Measurements from ENCODE around the gene PPP1R14C.

The PPP1R14C gene

DNA sequence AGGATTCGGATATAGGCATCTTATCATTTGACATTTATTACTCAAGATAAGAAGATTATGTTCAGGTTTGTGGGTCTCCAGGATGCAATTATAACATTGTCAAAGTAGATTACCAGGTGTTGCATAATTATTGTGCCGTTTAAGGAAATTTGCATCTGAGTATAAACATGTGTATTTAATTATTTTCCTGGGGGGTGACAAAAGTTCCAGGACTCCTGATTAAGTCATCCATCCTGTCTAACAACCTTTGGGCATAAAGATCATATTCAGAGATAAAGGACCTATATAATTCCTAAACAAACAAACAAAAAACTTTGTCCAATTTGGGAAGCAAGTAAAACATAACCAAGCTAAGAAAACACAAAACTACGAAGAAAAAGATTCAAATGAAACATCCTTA is 3.3 kb upstream of the PPP1R14C start:
- DNase-seq, result no peak

DNA sequence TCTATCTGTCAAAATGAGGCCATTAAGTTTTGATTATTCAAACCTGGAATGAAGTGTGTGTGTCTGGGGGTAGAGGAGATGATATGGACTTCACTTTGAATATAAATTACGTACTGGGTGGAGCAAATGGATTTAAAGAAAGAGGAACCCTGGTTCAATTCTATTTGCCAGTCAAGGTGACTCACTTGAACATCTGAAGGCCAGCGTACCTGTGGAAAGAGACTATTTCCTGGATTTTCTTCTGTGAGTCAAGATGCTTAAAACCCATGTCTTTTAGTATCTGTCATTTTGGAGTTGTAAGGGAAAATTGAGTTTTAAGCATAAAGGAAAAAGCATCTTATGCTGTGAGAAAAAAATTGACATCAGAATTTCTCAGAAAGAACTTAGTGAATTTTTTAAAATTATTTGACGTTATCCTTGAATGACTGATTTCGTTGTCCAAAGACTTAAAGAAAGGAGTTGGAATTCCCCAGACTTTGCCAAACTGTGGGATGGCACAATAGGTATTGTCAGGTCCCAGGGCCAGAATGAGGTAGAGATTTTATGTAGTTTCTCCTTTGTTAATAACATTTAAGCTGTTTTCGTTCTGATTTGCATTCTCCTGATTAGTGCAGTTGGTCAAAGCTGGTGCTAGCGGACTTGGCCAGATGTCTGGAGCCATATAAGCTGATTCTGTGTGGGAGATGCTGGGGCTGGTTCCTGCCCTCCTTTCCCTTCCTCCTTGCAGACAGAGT is 2.4 kb upstream of the PPP1R14C start:
- DNase-seq, result no peak

DNA sequence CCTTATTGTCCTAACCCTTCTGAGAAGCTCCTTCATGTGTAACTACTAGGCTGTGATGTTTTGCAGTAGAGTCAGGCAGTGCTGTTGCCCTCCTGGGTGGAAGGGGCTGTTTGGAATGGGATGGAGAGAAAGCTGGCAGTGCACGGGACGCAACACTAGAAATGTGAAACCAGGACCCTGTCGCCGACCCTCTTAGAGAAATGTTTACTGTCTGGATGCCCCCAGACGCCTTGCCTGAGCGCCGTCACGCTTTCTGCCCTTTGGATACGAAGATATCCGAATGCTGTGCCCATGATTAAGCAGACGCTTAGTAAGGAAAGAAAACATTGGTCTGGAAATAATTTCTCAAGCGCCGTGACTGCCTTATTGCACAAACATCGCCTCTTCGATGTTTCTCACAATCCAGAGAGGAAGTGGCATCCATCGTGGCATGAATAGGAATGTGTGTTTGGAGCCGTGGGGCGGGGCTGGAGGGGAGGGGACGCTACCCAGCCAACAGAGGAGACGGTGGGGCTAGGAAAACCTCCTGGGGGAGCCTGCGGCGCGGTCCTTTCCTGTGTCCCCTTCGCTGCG is 661 bp upstream of the PPP1R14C start:
- no peak for DNase-seq

DNA sequence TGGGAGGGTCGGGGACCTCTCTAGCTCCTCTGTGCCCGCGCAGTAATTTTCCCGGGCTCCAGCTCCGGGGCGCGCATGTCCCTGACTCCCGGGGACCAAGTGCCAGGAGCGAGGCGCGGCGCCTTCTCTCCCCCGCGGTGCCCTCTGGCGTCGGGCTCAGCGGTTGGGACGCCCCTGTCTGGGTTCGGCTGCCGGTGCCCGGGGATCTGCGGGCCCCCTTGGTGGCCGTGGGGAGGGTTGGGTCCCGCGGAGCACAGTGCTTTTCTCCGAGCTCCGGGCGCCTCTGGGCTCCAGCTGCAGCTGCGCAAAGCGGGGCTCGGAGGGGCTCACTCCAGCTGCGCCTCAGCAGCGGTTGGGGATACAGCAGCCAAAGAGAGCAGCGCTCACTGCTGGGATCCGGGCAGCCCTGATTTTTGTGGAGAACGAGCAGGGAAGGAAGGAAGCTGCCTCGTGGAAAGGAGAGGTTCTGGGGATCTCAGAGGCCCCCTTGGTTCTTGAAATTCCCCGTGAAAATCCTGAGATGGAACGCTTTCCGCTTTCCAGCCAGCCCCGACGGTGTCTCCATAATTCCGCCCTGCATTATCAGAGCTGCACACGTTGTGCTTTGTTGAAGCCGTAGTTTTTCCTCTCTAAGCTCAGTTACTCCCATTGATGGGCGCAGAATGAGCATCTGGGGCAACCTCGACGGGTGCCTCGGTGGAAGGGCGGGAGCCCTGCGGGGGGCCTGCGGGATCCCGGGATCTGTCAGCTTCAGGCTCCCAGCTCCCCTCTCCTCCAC is 861 bp downstream of the PPP1R14C start:
- no peak for DNase-seq

DNA sequence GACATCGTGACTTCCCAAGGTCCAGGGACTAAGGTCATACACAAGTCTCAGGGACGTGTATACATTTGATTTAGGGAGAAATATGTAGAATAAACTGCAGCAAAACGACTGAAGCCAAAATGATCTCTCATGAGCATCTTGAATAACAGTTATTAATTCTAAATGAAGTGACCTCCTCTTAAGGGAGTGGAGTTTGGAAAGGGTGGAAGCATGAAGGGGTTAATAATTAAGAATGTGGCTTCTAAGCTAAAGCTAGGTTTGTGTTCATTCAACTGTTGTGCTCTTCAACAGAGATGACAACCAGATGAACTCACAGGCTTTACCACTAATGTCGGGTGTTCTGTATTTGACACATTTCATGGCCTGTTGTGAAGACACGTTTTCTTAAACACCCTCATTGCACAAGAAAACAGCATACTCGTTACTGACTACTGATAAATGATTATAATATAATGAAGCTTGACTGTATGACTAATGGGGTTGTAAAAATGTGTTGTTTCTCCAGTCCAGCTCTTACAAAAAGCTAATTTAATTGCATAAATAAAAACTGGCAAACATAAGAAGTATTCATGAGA is 1.5 kb downstream of the PPP1R14C start:
- DNase-seq, result no peak

DNA sequence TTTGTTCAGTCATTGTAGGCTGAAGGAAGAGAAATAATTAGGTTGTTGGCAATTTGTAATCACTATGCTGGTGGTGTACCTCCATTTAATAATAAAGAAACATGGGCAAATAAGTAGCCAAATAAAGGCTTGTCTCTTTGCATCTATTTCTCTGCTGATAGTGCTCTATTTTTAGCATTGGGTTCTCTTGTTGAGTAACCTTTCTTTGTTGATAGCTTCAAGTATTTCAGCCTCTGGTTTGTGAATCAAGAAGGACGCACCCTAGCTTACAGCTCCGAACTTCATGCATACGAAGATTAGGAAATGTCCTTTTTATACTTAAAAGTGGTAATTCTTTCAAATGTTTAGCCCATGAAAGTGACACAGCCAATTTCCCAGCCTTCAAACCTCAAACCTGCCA is 2.6 kb downstream of the PPP1R14C start:
- DNase-seq, result no peak

DNA sequence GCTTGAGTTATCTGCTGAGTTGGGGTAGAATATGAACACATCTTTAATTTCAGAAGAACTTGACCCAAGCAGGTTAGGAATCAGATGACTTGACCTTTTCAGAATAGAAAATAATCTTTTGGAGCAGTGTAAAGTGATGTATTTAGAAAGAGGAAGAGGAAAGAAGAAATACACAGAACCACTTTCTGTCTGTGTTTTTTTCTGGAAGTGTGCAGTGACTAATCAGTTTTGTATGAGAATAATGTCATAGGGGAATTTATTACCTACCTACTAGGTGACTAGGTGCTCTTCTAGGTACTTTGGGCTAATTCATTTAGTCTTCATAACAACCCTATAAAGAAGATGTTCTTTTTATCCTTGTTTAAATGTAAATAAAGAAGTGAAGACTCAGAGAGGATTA is 3.0 kb downstream of the PPP1R14C start:
- DNase-seq, result peak; percentile 30 to 34

DNA sequence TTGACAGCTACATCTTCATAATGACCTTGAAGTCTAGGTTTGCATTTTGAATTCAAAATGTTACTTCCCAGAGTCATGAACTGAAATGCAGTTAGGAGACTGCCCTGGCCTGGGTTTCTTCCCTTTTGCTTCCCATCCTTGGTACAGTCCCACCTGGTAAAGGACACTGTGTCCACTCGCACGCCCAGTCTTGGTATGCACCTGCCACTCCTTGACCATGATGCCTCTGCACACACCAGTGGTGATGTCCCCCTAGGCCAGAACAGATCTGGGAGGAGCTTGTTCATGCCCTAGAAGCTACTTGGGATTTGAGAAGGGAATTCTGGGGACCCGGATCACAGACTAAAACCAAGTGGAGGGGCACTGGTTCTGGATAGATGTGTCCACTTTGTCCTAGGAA is 3.6 kb downstream of the PPP1R14C start:
- DNase-seq, result no peak

DNA sequence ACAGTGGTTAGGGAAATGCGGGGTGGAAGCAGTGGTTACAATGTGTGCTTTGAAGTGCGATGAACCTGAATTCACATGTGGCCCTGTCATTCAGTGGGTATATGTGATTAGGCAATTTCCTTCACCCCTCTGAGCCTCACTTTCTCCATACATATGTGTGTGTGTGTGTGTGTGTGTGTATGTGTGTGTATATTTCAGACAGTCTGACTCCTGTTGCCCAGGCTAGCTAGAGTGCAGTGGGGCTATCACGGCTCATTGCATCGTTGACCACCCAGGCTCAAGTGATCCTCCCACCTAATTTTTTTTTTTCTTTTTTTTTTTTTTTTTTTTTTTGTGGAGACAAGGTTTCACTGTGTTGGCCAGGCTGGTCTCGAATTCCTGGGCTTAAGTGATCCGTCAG is 6.3 kb downstream of the PPP1R14C start:
- DNase-seq, result no peak

DNA sequence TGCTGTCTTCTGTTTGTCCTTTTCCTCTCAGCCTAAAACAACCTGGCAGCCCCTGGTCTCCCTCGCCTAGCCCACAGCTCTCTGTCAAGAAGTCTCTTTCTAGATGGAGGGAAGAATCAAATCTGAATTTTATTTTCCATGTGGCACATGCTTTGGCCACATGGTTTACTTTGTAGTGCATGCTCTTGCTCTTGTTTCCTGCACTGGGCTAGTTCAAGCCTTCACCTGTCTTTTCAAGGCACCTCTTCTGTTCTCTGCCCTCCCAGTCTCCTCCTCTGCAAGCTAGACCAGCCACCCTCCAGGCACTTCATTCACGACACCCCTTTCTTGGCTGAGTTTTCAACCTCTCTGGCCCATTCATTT is 7.6 kb downstream of the PPP1R14C start:
- no peak for DNase-seq

DNA sequence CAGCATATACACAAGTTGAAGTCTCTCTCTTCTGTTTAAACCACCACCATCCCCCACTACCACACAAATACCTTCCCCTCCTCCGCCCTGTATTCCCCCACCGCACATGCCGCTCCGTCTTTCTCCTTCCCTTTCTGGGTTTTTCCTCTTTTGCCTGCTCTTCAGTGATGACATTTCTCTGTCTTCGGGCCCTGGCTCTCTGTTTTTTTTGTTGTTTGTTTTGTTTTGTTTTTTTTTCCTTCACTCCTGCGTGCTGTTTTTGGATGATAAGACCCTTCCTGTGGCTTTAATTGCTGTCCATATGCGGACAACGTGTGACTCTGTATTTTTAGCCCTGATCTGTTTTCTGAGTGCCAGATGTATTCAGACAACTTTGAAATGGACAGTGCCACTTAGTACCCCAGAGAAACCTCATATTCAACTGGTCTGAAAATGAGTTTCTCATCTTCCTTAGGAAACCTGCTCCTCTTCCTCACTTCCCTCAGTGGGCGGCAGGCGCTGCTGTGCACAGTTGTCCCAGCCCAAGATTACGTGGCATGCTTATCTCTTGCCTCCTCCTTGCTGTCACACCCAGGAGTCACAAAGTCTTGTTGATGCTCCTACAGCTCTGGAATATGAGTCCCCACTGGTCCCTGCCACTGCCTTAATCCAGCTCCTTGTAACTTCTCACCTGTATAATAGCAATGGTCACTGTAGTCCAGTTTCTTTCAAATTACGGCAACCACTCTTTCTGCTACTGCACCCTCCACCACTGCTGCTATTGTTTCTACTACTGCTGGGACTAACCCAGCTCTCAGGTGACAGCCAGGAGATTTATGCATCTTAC is 8.2 kb downstream of the PPP1R14C start:
- DNase-seq, result no peak

DNA sequence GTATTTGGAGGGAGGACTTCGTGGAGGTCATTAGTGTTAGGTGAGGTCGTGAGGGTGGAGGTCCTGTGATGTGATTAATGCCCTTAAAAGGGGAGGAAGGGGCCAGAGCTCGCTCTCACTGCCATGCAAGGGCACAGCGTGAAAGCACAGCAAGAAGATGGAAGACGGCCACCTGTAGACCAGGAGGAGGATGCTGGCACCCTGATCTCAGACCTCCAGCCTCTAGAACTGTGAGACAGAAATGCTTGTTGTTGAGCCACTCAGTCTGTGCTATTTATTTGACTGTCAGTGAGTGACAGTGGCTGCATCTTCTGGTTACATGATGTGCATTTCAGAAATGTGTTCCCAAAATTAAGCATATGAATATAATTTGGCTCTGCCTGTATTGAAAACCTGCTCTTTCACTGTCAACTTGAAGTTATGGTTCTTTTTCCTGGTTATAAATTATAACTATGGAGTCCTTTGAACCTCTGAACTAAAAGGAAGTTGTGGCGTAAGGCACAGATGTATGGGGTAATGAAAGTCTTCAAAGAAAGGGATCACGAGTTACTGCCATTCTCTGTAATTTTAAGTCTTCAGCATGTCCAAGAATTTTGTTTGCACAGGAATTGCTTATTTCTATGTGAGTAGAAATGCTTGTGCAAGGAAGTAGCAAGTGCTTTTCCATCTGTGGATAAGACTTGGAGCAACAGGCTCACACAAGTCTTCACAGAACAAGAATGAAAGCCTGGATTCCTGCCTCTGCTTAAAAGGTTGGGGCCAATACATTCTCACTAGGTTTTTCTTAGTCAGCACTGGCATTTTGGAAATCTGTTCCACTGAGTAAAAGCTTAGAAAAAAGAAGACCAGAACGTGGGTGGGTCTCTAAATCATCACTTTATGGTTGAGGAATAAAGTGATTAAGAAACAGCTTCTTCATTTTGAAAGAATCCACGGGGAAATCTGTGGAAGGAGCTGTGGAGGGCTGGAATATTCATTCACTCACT is 10.3 kb downstream of the PPP1R14C start:
- peak; percentile 38 to 45 for DNase-seq

DNA sequence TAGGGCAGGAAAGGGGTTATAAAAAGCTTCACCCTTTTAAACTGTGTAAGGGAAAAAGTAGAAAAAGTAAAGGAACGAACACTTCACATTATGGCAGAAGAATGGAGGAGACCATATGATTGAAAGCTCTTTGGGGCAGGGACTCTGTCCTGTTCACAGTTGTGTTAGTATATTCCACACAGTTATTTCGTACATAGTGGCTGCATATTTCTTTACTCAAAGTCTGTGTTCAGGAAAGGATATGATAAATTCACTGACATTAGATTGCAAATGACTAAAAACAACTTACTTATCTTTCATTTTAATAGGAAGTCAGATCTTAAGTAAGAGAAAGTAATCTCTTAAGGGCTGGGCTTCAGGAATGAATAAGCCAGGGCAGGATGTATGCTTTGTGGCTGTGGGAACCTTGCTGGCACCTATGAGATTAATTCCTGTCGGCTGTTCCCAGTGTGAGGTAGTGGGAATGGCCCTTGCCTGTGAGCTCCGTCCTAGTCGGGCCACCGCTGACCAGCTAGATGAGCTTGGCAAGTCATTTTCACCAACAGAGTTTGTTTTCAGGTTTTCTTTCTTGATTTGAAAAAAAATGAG is 11.2 kb downstream of the PPP1R14C start:
- DNase-seq, result no peak

DNA sequence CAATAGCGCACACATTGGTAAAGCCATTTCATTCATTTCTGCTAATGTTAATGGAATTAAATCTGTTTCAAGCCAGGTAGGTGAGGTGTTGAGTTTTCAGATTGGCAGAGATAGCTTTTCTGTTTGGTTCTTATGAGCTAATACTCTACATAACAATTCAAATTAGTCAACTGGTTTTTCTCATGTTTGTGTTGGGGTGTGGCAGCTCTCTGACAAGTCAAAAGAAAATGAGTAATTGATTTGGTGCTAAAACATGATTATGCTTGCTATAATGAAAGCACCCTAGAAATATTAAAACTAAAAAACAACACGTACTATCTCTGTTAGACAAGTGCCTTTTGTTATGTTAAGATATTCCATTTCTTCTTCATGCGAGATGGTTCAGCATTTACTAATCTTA is 13.6 kb downstream of the PPP1R14C start:
- DNase-seq, result no peak

DNA sequence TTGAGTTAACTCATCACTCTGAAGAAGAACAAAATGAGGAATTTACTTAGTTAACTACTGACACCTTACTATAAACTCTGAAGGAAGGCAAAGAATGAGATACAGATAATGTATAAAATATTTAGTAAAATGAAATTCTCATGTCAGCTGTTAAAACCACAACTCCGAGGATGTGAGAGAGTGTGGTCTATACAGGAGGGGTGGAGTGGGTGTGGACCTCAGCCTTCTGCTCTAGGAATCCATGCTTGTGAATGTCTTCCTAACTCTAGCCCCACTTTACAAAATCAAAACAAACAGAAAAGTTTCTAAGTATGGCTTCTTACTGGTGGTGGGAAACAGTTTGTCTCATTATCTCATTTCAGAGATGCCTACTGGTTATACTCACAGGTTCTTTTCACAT is 14.2 kb downstream of the PPP1R14C start:
- DNase-seq, result no peak

DNA sequence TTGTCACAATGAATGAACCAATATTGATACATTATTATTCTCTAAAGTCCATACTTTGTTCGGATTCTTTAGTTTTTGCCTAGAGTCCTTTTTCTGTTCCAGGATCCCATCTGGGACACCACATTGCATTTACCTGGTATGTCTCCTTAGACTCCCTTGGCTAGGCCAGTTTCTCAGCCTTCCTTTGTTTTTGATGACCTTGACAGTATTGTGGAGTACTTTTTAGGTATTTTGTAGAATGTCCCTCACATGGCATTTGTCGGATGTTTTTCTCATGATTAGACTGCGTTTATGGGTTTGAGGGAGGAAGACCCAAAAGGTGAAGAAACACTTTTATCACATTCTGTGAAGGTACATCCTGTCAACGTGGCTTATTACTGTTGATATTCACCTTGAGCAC is 16.9 kb downstream of the PPP1R14C start:
- no peak for DNase-seq

DNA sequence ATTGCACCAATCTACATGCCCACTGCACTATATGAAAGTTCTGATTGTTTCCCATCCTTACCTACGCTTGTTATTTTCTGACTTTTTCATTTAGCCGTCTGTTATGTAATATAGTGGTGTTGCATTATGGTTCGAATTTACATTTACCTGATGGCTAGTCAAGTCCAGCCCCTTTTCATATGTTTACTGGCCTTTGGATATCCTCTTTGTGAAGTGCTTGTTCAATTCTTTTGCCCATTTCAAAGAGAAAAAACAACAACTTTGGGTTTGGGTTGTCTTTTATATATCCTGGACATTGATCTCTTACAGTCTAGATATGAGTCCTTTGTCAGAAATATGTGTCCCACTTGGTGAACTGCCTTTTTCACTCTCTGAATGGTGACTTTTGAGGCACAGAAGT is 21.1 kb downstream of the PPP1R14C start:
- DNase-seq, result no peak

DNA sequence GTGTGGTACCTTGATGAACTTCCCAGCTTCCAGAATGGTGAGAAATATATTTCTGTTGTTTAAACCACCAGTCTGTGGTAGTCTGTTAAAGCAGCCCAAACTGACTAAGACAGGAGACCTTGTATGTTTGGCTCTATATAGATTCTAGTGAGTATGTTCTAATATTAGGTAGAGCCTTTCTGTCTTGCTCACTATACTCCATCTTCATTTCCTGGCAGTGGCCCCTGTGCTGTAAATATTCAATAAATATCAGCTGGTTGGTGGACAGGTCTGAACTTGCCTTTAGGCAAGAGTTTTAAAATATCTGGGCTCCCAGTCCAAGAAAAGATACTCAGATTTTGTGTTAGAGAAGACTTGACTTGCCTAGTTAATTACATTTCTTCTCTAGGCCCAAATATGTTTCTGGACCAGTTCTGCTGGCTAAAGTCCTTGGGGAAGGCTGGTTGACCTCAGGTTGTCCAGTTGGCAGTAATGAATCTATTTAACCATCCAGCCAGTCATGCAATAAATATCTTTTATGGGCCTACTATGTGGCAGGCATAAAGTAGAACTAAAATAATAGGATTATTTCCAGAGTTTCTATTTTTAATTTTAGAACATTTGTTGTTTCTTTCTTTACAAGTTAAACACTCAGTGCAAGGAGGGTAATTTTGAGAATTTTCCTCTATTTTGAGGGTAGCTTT is 22.3 kb downstream of the PPP1R14C start:
- no peak for DNase-seq

DNA sequence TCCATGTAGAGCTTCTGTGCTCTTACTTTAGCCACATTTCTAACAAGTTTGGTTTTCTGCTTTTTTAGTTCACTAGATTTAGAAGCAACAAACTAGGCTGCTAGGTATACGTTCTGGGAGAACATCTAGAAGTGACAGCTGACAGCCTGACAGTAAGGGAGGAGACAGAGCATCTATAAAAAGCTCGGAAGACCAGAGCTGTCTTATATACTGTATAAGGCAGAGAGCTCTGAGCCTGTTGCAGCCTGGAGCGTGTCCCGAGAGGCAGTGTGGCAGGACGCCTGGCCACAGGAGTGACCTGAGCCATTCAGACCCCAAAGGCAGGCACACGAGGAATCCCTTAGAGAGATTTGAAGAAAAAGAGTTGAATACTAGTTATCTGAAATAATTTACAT is 24.6 kb downstream of the PPP1R14C start:
- DNase-seq, result no peak

DNA sequence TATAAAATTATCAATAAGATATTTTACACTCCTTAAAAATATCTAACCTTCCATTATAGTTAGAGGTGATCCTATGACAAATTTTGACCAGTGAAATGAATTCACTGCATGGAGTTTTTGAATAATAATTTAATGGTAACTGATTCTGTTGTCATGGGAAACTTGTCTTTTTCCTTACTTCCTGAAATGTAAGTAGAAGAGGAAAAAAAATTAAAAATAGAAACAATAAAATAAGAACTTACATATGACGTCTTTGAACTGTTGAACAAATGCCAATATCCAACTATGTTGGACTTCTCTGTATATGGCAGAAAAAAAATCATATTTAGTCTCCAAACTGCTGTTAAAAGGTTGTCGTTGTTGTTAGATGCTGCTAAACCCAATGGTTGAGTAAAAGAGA is 26.3 kb downstream of the PPP1R14C start:
- DNase-seq, result no peak

DNA sequence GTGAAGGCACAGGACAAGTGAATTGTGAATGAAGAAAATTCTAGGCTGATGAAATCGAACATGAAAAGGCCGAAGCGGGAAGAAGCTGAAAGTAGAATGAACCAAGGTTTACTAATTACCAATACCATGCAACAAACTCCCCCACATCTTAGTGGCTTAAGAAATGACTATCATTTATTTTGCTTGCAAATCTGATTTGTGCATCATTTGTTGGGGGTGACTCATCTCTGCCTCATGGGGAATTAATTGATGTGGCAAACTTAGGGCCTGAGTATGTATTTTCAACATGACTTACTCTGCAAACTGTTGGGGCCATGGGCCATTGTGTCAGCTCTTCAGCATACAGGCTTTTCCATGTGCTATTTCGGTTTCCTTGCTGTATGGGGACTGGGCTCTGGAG is 26.8 kb downstream of the PPP1R14C start:
- DNase-seq, result no peak

Data from AML-193 (cell line).